A673 (cell line): ENCODE data around the gene TARBP2.

Experiments used
- CTCF ChIP-seq: fragments of 300-800, 200-600 bp; sonication (generic); conservative IDR thresholded peaks from 2 replicates; pipeline ENCODE4 v1.5.1; 2017; ENCODE audit warnings: low read depth, mild to moderate bottlenecking, antibody characterized with exemption, low read length, moderate library complexity, mixed read lengths
- EZH2 ChIP-seq: fragments of 200-600 bp; sonication (generic); IDR thresholded peaks from 2 replicates; pipeline ENCODE4 v1.6.1; 2017; ENCODE audit warnings: borderline replicate concordance, low read depth, mild to moderate bottlenecking, mixed read lengths, antibody characterized with exemption, low read length; ENCODE audit not compliant: poor library complexity, severe bottlenecking

- TF ChIP-seq CTCF (no peak), EZH2 (no peak)
Observed at GRCh38 chr12:53464685-53465418, 36.2 kb upstream of the TARBP2 start.
